ENCODE data around the gene TTBK2.
"Not testable (repeated sequence)": the region's sequence is repeated elsewhere in the genome, so short reads cannot be mapped to it uniquely, and the experiment has no call there.

TTBK2 gene

GRCh38 chr15:42920519-42921341 lies at the start of gene TTBK2:
Gene TTBK2 (minus strand): TSS chr15:42920778. CDS start chr15:42878617, 42,161 bp downstream.
- DNase-seq (ENCODE audit: low read depth in 2 of 2), result peak; percentile 94 to 96

- DNase-seq (ENCODE audit: low read depth in 2 of 2), result no peak
These were observed 43.9 kb upstream of the TTBK2 start for GRCh38 chr15:42964476-42964875.

DNA sequence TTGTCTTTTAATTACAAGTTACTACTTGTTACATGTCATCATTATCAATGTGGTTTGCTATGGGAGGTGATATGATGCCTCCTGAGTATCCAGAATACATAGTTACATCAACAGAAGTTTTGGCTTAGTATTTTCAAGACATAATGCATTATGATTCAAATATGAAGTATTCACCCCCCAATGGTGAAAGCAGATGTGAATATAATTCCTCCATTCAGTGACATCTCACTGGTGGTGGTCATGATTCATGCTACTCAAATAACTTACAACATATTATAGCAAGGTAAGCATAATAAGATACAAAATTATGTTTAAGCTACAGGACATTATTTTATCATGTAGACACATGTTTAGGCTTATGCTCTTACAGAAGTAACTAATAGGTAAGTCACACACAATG lies 34.9 kb upstream of the TTBK2 start:
- DNase-seq (ENCODE audit: low read depth in 2 of 2), result no peak

DNA sequence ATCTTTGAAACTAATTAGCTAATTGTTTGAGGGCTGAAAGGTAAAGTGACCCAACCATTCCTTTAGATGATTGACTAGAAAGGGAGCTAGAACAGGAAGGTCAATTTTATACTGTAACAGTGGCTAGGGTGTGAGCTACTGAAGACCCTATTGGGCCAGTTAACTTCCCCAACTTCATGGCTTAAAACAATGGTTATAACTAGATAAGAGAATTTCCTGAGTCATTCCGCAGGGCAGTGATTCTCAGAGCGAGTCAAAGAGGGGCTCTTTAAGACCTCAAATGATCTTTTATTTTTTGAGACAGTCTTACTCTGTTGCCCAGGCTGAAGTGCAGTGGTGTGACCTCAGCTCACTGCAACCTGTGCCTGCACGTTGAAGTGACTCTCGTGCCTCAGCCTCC lies 33.7 kb upstream of the TTBK2 start:
- no peak for DNase-seq (ENCODE audit: low read depth in 2 of 2)

GRCh38 chr15:42948898-42949297 lies 28.3 kb upstream of the TTBK2 start:
- not testable (repeated sequence) for DNase-seq (ENCODE audit: low read depth in 2 of 2)

GRCh38 chr15:42940527-42940926 lies 19.9 kb upstream of the TTBK2 start:
- DNase-seq (ENCODE audit: low read depth in 2 of 2), result no peak

- no peak for DNase-seq (ENCODE audit: low read depth in 2 of 2)
These were observed 19.3 kb upstream of the TTBK2 start for GRCh38 chr15:42939841-42940240.

- DNase-seq (ENCODE audit: low read depth in 2 of 2), result no peak
These were observed 16.6 kb upstream of the TTBK2 start for GRCh38 chr15:42937143-42937542.

DNA sequence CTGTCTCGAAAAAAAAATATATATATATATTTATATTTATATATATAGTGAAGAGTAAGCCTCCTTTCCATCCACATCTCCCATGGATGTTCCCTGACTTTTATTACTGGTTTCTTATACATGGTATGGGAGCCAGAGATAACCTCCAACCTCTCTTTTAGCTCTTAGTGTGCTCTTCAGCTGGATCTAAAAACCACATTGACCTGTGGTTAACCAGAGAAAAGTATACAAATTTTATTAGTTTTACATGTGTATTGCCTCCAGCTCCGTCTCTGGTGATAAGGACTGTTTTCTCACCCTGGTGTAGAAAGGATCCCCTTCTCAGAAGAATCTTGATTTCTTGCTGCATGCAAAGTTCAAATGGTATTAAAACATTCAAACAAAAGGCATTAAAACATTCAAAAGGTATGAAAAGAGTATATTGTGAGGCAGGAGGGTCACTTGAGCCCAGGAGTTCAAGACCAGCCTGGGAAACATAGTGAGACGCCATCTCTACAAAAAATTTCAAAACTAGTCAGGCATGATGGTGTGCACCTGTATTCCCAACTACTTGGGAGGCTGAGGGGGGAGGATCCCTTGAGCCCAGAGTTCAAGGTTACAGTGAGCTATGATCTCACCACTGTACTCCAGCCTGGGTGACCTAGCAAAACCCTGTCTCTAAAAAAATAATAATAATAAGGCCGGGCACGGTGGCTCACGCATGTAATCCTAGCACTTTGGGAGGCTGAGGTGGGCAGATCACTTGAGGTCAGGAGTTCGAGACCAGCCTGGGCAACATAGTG lies 13.5 kb upstream of the TTBK2 start:
- DNase-seq (ENCODE audit: low read depth in 2 of 2), result no peak

DNA sequence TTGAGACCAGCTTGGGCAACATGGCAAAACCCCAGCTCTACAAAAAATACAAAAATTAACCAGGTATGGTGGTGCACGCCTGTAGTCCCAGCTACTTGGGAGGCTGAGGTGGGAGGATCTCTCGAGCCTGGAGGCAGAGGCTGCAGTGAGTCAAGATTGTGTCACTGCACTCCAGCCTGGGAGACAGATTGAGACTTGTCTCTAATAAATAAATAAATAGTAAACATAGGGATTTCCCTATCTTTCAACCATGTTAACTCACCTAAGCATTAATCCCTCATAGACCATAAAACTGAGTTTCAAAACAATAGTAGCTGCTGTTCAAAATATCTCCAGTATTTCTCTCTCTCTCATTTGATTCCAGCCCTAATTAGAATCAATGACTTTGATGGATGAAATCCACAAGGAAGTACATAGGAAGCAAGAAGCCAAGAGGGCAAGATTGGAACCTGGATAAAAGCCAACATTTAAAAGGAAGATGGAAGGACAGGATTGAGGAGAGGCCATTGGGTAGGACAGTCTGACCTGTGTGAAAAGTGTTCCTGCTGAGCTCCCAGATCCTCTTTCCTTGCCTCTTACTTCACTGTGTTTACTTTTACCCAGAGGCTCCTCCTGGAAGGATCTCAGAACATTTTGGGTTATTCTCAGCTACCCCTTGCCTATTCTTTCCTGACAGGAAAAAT lies 12.4 kb upstream of the TTBK2 start:
- no peak for DNase-seq (ENCODE audit: low read depth in 2 of 2)

- no peak for DNase-seq (ENCODE audit: low read depth in 2 of 2)
These were observed 11.3 kb upstream of the TTBK2 start for GRCh38 chr15:42931702-42932486.

GRCh38 chr15:42929306-42929848 lies 8.8 kb upstream of the TTBK2 start:
- no peak for DNase-seq (ENCODE audit: low read depth in 2 of 2)

DNA sequence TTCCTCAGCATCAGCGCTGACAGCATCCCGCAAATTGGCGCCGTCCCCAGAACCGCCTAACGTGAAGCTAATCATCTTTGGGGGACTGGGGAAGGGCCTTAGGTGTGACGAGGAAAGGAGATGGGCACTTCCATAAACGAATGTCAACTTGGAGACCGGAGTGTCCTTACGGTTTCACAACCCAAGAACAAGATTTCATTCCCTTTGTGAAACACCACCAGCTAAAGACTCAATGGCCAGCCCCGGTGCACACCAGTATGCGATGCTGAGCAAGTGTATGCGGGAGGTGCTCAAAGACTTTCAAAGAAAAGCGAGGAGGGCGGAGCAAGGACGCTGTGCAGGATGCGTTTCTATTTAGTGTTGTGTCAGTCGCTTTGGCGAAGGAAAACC lies 759 bp upstream of the TTBK2 start:
- peak; percentile 8 to 28 for DNase-seq (ENCODE audit: low read depth in 2 of 2)

GRCh38 chr15:42919799-42920518 lies 619 bp downstream of the TTBK2 start:
- DNase-seq (ENCODE audit: low read depth in 2 of 2), result peak; percentile 2 to 14

- no peak for DNase-seq (ENCODE audit: low read depth in 2 of 2)
These were observed 1.3 kb downstream of the TTBK2 start for GRCh38 chr15:42919308-42919707.

DNA sequence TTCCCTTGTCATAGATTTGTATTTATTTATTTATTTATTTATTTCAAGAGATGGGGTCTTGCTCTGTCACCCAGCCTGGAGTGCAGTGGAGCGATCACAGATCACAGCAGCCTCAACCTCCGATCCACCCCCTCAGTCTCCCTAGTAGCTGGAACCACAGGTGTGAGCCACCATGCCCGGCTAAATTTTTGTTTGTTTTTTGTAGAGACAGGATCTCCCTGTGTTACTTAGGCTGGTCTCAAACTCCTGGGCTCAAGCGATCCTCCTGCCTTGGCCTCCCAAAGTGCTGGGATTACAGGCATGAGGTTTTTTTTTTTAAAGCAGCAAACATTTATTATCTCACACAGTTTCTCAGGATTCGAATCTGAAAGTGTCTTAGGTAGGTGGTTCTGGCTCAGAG lies 2.5 kb downstream of the TTBK2 start:
- DNase-seq (ENCODE audit: low read depth in 2 of 2), result no peak

DNA sequence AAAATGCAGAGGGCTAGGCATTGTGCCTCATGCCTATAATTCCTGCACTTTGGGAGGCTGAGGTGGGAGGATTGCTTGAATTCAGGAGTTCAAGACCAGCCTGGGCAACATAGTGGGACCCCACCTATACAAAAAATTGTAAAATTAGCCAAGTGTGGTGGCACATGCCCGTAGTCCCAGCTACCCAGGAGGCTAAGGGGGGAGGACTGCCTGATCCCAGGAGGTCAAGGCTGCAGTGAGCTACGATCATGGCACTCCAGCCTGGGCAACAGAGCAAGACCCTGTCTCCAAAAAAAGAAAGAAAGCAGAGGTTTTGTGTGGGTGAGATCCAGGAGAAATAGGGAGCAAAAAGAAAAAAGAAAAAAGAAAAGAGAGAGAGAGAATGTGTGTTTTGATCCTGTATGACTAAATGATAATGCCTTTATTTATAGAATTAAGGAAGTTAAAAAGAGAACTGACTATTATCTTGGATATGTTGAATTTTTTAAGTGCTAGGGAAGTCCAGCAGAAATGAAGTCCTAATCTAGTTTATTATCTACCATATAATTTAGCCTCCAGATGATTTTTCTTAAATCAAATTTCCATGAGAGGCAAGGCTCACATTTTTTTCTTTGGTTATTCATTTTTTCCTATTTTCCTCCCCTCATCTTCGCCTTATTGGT lies 4.8 kb downstream of the TTBK2 start:
- no peak for DNase-seq (ENCODE audit: low read depth in 2 of 2)

DNA sequence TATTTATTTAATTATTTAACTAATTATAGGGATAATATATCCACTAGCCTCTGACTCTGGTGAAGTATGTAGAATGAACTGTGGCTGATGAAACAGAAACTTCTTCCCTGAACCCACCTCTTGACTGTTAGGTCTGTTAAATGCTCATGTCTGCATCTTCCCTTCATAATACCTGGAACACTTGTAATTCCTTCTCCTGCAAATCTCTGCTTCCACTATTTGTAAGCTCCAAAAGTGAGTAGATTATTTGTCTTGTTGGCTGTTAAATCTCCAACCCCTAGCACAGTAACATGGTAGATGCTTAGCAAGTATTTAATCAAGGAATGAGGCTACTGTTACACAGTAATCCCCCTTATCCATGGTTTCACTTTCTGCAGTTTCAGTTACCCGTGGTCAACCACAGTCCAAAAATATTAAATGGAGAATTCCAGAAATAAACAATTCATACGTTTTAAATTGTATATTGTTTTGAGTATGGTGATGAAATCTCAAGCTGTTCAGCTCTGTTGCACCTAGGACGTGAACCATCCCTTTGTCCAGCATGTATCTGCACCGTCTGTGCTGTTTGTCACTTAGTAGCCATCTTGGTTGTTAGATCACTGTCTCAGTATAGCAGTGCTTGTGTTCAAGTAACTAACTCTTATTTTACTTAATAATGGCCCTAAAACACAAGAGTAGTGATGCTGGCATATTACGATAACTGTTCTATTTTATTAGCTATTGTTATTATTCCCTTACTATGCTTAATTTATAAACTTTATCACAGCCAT lies 5.7 kb downstream of the TTBK2 start:
- no peak for DNase-seq (ENCODE audit: low read depth in 2 of 2)

GRCh38 chr15:42911058-42911592 lies 9.5 kb downstream of the TTBK2 start:
- DNase-seq (ENCODE audit: low read depth in 2 of 2), result no peak
